IPS DF 19.7 (cell line): ENCODE results near the gene TMEM106C.

Source experiments
- DNase-seq: peaks from one replicate; pipeline ENCODE4 v3.0.0-alpha.2; 2013; ENCODE audit warnings: low read depth, low spot score

TMEM106C gene

GRCh38 chr12:47979686-47980085 lies 16.3 kb downstream of the TMEM106C start:
- DNase-seq, result no peak

DNA sequence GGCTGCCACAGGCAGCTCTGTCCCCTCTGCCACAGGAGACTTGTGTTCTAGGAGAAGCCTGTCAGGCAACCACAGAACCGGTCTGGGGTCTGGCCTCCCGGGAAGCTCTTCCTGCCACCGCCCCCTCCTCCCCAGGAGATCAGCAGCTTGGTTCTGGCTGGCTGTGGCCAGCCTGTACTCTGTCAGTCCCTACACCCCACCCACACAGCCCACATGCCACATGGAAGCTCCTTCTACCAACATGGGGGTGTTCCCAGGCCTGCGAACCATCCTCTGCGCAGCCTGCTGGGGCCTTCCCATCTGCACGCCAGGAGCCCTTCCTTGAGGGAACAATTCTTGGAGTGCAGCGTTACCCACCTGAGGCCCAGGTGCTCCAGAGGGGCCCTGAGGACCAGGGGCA lies 16.8 kb downstream of the TMEM106C start:
- DNase-seq, result no peak

DNA sequence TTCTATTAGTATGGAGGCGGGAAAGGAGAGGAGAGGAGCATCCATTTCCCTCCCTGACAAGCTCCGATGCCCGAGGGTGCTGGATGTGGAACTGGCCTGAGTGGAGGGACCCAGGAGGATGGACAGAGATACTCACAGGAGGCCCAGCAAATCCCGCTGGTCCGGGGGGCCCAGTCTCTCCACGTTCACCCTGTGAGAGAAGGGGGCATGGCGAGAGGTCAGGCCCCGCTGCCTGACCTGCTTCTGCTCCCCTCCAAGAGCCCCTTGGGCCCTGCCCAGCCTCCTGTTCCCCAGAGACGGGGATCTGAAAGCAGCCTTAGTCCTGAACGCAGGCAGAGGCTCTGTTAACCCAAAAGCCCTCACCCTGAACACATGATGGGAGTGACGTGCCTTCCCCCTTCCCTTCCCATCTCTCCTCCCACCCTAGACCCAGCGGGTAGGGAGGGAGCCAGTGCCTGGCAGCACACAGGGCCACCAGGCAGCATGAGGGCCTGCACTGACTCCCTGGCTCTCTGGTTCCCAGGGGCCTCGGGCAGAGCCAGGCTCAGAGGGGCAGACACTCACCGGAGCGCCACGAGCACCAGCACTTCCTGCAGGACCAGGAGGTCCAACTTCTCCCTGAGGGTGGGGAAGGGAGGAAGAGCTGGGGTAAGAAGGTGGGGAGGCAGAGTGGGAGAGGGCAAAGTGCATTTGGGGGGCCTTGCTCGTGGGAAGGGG lies 17.5 kb downstream of the TMEM106C start:
- DNase-seq, result no peak

GRCh38 chr12:47981496-47982260 lies 18.3 kb downstream of the TMEM106C start:
- DNase-seq, result no peak

DNA sequence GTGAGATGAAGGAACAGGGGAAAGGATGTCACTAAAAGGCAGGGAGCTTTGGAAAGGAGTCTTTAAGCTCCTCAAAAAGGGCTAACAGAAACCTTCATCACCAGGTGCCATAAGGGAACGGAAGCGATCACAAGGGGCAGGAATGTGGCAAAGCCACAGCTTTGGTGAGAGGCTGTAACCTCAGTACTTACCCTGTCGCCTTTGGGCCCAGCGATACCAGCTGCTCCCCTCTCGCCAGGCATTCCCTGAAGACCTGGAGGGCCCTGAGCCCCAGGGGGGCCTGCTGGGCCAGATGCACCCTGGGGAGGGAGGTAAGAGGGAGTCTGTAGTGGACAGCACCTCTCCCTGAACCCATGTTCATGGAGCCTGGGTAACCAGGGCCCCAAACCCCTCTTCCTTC lies 18.9 kb downstream of the TMEM106C start:
- no peak for DNase-seq

GRCh38 chr12:47982770-47983169 lies 19.4 kb downstream of the TMEM106C start:
- no peak for DNase-seq

DNA sequence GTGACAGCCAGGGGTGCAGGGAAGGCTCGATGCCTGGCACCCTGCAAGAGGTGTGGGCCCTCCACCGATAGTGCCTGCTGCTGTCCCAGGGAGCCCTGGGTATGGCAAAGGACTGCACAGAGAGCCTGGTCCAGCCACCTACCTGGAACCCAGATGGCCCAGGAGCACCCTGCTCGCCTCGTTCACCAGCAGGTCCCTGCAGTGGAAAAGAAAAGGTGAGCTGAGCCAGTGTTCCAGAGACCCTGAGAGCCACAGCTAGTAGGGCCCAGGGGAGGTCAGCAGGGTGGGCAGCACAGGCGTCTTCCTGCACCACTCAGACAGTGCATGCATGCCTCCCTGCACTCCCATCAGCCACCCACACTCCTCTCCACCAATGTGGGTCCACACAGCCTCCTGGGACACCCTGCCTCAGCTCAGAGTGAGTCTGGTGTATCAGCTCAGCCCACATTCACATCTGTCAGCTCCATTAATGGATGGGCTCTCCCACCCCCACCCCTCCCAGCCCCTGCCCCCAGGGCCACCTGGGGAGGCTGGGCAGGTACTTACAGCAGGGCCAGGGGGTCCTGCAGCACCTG lies 20.2 kb downstream of the TMEM106C start:
- DNase-seq, result no peak

DNA sequence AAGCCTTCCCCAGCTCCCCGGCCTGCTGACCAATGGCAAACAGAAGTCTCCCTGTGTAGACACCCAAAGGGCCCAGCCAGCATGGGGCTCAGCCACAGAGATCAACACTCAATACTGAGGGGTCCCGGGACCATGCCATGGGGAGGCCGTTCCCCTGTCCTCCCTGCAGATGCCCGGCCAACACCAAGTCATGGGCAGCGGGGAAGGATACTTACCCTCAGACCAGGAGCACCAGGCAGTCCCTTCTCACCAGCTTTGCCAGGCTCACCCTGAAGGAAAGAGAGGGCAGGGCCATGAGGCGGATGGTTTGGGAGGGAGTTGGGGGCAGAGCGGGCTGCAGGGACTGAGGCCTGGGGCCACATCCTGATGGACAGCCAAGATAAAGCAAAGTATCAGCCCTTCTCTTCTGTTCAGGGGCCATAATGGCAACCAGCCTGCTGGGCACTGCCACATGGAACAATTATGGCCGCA lies 21.0 kb downstream of the TMEM106C start:
- no peak for DNase-seq

GRCh38 chr12:47985596-47986290 lies 22.3 kb downstream of the TMEM106C start:
- no peak for DNase-seq

DNA sequence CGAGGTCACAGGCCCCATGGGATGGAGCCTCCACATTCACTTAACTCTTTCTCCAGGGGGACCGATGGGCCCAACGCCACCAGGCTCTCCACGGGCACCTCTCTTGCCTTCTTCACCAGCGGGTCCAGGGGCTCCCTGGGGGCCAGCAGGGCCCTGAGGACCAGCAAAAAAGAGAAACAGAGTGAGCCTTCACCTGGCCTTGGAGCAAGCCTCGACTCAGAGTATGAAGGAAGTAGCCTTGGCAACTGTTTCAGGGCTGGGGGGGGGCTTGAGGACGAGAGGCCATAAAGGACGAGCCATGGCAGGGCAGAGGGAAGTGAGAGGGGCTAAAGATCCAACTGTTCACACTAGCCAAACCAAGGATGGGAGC lies 22.9 kb downstream of the TMEM106C start:
- DNase-seq, result no peak

DNA sequence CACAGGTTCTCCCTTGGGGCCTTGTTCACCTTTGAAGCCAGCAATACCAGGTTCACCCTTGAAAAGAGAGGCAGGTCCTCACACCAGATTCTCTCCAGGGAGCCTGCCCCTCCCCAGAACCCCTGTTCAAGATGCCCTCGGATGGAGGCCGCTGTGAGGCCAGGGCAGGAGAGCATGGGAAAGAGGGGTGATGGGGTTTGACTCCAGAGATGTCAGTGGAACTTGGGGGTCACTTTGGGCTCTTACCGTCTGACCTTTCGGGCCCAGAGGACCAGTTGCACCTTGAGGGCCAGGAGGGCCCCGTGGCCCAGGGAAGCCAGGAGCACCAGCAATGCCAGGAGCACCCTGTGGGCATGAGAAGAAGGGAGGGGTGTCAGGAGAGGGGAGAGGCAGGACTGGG lies 23.4 kb downstream of the TMEM106C start:
- DNase-seq, result no peak

DNA sequence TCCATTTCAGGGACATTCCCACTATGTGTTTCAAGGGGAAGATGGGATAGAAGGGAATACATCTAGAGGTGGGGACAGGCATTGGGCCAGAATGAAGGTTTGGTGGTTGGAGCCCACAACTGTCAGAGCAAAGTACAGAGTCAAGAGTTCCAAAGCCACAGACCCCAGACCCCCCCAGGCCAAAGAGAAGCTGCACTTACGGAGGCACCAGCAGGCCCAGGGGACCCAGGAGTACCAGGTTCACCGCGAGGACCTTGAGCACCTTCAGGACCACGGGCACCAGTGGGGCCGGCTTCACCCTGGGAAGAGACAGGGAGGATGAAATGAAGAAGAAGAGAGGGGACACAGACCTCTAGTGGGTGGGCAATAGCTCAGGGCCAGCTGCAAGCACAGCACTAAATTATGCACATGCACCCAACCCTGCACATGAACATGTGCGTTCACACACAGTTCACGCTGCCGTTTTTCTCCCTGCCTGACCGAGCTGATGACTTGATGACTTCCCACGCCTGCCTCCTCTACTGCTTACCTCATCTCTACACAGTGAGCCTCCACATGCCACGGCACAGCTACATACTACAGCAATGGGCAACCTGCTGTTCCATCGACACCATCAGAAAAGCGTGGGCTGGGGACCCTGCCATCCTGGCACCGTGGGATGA lies 24.1 kb downstream of the TMEM106C start:
- no peak for DNase-seq

GRCh38 chr12:47988073-47989022 lies 25.0 kb downstream of the TMEM106C start:
- DNase-seq, result no peak

- no peak for DNase-seq
These were observed 25.6 kb downstream of the TMEM106C start for GRCh38 chr12:47989023-47989417.

DNA sequence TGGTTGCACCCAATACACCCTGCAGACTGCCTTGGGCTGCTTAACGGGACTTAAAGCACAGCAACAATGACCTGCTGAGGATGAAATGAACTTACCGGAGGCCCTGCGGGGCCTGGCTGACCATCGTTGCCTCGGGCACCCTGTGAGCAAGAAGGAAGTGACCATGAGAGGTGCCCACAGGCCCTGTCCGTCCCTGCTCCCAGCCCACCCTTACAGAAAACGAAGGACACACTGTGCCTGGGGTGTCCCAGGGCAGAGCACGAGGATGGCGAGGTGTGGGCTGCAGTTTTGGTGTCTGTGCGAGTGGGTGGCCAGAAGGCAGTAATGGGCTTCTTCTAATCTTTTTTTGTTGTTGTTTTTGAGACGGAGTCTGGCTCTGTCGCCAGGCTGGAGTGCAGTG lies 26.3 kb downstream of the TMEM106C start:
- DNase-seq, result no peak

DNA sequence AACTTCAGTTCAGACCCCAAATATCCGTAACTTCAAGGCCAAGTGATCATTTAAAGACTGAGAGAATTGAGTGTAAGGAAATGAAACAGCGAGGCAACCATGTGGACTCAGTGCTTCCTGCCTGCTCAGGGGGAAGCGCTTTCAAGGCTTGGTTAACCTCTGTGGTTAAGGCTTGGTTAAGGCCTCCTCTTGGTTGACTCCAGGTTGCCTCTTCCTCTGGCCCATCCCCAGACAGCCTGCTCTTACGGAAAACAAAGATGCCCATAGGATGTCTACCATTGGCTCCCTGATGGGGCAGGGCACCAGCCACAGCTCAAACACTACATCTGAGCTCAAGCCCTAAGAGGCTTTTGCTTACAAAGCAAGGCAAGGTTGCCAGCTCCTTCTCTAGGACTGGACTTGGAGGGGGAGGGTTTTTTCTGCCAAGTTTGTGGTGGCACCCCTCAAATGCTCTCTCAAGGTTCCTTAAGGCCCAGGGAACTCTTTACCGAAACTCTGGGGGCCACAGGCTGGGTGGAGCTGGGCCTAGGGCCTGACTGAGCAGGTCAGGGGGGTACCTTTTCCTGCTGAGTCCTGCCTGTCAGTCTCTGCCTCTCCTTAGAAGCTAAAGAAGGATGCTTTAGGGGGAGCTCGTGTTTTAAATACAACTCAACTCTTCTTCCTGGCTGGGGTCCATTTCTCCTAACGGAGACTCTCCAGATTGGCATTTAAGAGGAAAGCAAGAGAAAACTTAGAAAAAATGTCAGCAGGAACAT lies 27.1 kb downstream of the TMEM106C start:
- DNase-seq, result no peak

- DNase-seq, result no peak
These were observed 28.0 kb downstream of the TMEM106C start for GRCh38 chr12:47991106-47992061.

- no peak for DNase-seq
These were observed 29.4 kb downstream of the TMEM106C start for GRCh38 chr12:47992776-47993175.

DNA sequence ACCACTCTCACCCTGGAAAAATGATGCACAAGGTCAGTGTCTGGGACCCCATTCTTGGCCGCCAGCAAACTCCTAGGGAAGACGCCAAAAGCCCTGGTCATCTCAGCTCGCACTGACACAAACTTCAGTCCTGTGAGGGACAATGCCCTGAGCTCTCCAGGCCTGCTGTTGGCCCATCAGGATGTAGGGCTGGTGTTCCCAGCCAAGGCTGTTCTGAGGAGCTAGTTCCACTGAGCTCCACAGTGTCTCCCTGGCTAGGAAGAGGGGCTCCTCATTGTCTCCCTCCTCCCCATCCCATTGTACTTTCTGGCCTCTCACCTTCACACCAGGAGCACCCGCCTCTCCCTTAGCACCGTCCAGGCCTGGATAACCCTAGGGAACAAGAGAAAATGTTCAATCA lies 30.1 kb downstream of the TMEM106C start:
- no peak for DNase-seq
